ENCODE measurements around the gene ANO7.
A peak's percentile ranks its signal among the peaks of the same experiment; 100 is the strongest.

ANO7 gene

DNA sequence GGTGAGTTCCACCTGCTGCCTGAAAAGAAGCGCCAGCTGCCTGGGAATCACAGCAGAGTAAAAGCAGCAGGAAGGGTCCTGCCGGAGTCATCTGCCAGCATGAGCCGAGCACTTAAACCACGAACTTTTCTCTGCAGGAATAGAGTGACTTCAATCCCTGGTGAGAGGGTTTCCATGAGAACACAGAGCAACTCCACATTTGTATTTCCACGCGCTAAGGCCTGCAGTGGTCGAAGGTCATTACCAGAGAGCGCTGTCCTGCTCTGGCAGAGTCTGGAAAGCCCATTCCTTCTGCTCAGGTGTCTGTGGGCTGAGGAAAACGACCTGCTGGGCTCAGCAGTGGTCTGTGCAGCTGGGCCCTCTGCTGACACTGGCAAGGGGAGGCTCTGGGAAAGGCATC is 45.9 kb upstream of the ANO7 start:
- TF ChIP-seq, protein P1, sequence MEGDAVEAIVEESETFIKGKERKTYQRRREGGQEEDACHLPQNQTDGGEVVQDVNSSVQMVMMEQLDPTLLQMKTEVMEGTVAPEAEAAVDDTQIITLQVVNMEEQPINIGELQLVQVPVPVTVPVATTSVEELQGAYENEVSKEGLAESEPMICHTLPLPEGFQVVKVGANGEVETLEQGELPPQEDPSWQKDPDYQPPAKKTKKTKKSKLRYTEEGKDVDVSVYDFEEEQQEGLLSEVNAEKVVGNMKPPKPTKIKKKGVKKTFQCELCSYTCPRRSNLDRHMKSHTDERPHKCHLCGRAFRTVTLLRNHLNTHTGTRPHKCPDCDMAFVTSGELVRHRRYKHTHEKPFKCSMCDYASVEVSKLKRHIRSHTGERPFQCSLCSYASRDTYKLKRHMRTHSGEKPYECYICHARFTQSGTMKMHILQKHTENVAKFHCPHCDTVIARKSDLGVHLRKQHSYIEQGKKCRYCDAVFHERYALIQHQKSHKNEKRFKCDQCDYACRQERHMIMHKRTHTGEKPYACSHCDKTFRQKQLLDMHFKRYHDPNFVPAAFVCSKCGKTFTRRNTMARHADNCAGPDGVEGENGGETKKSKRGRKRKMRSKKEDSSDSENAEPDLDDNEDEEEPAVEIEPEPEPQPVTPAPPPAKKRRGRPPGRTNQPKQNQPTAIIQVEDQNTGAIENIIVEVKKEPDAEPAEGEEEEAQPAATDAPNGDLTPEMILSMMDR (IDR thresholded peaks at IDR 0.05; ENCODE audit: control insufficient read depth, extremely low read depth, insufficient read depth) = no peak
- no peak for DNase-seq (ENCODE audit: low read depth)
- no peak overlapping the region for H3K4me3 ChIP-seq (ENCODE audit: low read depth, low read length)

DNA sequence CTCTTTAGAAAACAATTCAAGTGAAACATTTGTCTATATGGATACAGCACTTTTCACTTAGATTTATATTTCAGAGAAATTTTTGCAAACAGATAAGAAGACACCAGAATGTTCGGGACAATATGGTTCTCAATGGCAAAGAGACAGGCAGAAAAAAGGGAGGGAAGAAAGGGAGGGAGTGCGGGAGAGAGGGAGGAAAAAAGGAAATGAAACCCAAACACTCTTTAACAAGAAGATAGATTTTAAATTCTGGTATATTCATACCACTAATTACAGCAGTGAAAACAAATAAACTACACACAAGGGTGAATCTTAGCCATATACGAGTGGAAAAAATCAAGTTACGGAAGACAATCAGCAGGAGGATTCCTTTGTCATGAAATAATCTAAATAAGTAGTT is 42.2 kb upstream of the ANO7 start:
- no peak overlapping the region for H3K4me3 ChIP-seq (ENCODE audit: low read depth, low read length)
- DNase-seq (ENCODE audit: low read depth) = no peak
- TF ChIP-seq, protein P1 (IDR thresholded peaks at IDR 0.05; ENCODE audit: control insufficient read depth, extremely low read depth, insufficient read depth) = no peak

DNA sequence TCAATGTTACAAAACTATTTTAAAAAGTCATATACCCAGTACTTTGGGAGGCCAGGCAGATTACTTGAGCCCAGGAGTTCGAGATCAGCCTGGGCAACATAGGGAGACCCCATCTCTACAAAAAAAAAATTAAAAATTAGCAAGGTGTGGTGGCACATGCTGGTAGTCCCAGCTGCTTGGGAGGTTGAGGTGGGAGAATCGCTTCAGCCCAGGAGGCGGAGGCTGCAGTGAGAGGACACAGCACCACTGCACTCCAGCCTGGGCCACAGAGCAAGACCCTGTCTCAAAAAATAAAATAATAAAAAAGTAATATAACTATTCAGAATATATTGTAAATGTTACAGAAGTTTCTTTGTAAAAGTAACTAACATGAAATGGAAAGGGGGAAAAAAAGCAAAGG is 41.1 kb upstream of the ANO7 start:
- DNase-seq (ENCODE audit: low read depth) = no peak
- no peak overlapping the region for H3K4me3 ChIP-seq (ENCODE audit: low read depth, low read length)
- TF ChIP-seq, protein P1 (IDR thresholded peaks at IDR 0.05; ENCODE audit: control insufficient read depth, extremely low read depth, insufficient read depth) = no peak

DNA sequence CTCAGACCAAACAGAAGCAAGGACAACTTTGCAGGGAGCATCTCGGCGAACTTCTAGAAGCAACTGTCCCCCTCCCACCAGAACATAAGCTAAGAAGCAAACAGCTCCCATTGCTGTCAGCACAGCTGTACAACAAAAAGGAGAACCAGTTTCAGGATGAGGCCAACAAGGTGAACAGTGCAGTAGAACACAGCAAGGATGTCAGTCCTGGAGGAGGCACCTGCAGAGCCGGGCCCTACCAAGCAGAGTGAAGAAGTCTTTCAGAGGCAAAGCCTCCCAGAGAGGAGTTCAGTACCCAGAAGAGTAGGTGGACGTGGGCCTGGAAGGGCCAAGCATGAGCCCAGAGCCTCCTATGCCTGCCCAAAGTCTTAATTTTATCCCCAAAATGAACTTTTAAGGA is 40.2 kb upstream of the ANO7 start:
- DNase-seq (ENCODE audit: low read depth) = no peak
- peak overlapping the region; percentile 79 for H3K4me3 ChIP-seq (ENCODE audit: low read depth, low read length)
- TF ChIP-seq, protein P1 (IDR thresholded peaks at IDR 0.05; ENCODE audit: control insufficient read depth, extremely low read depth, insufficient read depth) = no peak

DNA sequence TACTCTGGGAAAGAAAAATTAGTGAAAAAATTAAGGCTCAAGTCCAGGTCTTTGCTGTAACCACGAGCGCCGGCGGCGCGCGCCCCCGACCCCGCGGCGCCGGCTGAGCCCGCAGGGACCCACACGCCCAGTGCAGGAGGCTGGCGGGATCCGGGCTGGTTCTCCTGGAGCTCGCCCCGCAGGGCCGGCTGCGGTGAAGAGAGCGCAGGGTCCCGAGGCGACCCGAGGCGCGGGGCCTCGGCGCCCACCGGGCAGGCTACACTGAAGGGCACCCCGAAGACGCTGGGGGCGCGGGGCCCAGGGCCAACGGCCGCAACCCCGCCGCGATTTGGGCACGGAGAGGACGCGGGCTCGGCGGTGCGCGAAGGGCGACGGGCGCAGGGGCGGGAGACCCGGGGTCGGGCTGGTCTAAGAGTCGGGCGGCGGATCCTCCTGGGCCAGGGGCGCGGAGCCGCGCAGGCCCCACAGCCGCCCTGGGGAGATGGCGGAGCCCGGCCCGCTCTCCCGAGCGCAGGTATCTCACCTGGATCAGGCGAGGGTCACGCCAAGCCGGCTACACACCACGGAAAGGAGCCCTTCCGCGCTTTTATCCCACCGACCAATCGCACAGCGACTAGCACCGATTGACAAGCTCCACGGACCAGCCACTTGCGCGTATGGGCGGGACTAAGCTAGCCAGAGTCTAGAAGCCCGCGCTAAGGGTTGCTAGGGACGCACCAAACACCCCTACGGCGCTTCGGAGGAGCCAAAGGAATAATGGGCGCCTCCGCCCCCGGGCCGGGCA is 39.4 kb upstream of the ANO7 start, which contains the start of gene PASK:
Gene PASK (minus strand): TSS at position 582 of the 784 bp plus-strand sequence. CDS start 6,440 bp downstream, outside the sequence.
- TF ChIP-seq, protein P1 (IDR thresholded peaks at IDR 0.05; ENCODE audit: control insufficient read depth, extremely low read depth, insufficient read depth) = no peak

DNA sequence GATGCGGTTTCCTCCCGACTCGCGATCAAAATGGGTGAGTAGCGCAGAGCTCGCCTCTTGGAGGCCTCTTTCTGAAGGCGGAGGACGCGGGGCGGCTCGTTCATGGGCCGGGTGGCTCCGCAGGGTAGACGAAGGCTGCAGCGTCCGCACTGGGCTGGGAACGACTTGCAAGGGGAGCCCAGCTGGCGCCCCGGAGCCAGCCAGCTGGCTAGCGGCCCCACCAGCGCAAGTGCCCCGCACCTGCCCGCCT is 38.9 kb upstream of the ANO7 start:
- H3K4me3 ChIP-seq (ENCODE audit: low read depth, low read length) = peak overlapping the region; percentile 79
- TF ChIP-seq, protein P1 (IDR thresholded peaks at IDR 0.05; ENCODE audit: control insufficient read depth, extremely low read depth, insufficient read depth) = no peak
- DNase-seq (ENCODE audit: low read depth) = no peak

More for the DNA sequence above, 39.4 kb upstream of the ANO7 start, which contains the start of gene PASK:
- peak within 1 kb of the TSS; percentile 79 for H3K4me3 ChIP-seq (ENCODE audit: low read depth, low read length)
- peak; percentile 89 for DNase-seq (ENCODE audit: low read depth)
